Measurements from ENCODE around the gene ATP11A.

Gene ATP11A

DNA sequence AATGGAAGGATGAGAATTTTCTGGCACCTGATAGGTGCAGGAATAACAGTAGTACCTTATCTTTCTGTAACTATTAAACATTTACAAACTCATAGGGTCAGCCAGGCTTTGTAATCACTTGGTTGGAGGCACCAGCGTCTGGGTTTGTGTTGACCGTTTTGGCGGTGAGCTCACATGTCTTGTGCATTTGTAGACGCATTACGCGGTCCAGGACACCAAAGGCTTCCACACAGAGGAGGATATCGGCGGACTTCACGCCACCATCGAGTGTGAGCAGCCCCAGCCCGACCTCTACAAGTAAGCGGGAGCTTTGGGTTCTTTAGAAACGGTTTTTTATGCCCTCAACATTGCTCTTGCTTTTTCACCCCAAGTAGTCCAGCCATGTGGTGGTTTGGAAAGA is 129.3 kb downstream of the ATP11A start:
- no peak for DNase-seq (ENCODE audit: low read depth in 2 of 2)

DNA sequence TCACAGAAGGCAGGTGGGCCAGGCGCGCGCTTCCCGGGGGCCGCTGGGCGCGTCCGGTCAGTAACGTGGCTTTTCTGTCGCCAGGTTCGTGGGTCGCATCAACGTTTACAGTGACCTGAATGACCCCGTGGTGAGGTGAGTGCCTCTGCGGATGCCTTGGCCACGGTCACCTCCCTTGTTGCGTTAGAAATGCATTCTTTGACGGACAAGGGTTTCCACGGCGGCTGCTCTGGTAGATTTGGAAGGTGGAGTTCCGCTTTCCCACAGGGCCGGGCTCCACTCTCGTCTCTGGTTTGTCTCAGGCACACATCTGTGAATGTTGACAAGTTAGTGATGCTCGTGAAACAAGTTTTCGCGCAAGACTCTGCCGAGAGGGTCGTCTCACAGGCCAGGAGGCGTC is 130.0 kb downstream of the ATP11A start:
- no peak for DNase-seq (ENCODE audit: low read depth in 2 of 2)

DNA sequence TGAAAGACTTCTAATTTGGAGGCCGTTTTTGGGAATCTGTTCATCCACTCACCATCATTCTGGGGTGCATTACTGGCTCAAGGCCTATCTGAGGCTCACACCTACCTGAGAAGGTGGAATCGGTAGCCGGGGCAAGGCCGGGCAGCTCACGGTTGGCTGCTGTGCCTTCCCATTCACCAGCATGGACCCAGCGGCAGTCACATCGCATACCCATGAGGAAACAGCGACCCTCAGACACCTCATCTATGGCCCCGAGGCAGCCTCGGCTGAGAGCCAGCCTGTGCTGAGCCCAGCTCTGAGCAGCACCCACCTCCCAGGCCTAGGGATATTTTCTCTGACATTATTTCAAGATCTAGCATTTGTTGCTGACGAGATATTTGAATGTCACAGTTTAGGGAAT is 130.5 kb downstream of the ATP11A start:
- no peak for DNase-seq (ENCODE audit: low read depth in 2 of 2)

DNA sequence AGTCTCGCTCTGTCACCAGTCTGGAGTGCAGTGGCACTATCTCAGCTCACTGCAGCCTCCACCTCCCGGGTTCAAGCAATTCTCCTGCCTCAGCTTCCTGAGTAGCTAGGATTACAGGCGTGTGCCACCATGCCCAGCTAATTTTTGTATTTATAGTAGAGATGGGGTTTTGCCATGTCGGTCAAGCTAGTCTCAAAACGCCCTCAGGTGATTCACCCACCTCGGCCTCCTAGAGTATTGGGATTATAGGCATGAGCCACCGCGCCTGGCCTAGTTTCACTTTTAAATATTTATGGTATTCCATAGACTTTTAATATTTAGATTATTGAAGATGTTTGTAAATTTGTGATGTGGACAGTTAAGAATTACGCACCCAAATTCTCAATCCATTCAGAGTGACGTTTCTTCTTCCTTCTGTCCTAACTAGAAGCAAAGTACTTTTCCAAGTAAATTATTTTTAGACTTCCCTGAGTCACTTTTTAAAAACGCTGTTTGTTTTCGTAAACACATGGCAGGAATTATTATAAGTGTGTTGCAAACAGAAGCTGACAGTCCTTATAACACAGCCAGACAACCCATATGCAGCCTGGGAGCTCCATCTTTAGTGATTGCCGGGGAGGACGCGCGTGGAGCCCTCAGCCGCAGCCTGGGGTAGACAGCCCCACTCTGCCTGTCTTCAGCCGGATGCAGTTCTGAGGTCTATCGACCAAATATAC is 131.7 kb downstream of the ATP11A start:
- no peak for DNase-seq (ENCODE audit: low read depth in 2 of 2)

DNA sequence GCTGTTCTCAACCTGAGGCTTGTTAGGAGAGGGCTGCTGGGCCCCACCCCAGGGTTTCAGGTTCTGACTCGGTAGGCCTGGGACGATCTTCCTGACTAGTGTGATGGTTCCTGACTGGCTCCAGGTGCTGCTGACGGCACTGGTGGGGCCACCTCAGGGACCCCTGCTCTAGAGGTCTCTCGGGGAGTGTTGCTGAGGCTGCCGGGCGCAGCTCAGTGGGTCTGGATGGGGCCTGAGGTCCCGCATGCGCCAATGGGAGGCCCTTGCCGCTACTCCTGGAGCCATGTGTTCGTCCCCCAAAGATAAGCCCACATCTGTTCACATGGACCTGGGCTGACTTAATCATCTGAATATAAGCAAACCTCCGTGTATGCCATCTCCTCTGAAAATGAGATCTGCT is 133.0 kb downstream of the ATP11A start:
- DNase-seq (ENCODE audit: low read depth in 2 of 2): no peak

DNA sequence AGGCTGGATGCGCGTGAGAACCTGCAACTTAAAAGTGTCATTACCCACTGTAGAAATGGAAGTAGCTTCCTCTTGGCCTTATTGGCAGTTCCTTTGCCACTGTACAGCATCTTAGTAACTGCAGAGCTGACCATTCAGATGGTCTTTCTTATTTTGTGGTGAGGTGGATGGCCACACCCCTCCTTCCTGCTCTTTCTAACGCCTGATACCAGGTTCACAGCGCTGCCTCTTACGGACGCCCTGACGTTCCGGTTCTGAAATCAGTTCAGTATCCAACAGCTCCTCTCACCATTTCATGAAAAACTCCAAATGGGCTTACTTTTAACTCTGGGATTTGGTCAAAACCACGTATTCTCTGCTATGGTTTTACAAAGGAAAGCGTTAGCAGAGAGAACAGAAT is 134.6 kb downstream of the ATP11A start:
- no peak for DNase-seq (ENCODE audit: low read depth in 2 of 2)

DNA sequence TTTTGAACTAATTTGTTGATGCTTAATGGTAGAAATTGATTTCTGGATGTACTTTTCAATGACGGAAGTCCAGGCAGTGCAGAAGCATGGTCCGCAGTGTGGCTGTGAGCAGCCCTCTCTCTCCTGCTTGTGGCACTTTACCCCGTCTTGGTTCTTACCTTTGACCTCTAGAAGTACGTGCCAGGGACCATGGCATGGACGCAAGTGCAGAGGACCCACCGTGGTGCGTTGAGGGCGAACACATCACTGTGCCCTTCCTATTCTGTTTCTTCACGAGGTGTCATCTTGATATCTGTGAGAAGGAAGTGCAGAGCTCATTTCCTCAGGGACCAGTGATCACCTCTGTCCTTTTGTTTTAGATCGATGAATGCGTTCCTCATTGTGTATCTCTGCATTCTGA is 135.2 kb downstream of the ATP11A start:
- no peak for DNase-seq (ENCODE audit: low read depth in 2 of 2)

DNA sequence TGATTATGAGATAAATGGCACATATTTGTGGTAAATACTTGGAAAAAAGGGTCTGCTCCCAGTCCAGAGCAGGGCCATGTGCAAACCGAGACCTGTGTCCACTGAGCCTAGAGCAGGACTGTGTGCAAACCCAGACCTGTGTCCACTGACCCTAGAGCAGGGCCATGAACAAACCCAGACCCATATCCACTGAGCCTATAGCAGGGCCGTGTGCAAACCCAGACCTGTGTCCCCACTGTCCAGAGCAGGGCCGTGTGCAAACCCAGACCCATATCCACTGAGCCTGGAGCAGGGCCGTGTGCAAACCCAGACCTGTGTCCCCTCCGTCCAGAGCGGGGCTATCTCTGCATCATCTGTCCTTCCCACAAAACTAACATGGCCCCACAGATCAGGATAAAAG is 136.0 kb downstream of the ATP11A start:
- DNase-seq (ENCODE audit: low read depth in 2 of 2): no peak

DNA sequence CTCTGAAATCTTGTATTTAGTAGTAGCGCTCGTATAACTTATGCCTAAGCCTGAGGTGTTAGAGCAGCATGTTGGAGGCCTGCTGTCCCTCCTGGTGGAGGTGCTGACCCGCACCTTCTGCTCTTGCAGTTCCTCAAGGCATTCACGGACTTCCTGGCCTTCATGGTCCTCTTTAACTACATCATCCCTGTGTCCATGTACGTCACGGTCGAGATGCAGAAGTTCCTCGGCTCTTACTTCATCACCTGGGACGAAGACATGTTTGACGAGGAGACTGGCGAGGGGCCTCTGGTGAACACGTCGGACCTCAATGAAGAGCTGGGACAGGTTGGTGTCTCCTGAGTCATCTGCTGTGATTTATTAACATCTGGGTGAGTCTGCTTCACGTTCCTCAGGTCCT is 136.7 kb downstream of the ATP11A start:
- DNase-seq (ENCODE audit: low read depth in 2 of 2): no peak

DNA sequence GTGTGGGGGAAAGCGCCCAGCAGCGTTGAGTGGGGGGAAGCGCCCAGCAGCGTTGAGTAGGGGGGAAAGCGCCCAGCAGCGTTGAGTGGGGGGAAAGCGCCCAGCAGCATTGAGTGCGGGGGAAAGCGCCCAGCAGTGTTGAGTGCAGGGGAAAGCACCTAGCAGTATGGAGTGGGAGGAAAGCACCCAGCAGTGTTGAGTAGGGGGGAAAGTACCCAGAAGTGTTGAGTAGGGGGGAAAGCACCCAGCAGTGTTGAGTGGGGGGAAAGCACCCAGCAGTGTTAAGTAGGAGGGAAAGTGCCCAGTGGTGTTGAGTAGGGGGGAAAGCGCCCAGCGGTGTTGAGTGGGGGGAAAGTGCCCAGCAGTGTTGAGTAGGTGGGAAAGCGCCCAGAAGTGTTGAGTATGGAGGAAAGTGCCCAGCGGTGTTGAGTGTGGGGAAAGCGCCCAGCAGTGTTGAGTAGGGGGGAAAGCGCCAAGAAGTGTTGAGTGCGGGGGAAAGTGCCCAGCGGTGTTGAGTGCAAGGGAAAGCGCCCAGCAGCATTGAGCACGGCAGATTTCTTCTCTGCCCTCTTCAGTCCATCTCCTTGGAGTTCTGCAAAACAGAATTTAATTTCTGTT is 138.4 kb downstream of the ATP11A start:
- DNase-seq (ENCODE audit: low read depth in 2 of 2): no peak

DNA sequence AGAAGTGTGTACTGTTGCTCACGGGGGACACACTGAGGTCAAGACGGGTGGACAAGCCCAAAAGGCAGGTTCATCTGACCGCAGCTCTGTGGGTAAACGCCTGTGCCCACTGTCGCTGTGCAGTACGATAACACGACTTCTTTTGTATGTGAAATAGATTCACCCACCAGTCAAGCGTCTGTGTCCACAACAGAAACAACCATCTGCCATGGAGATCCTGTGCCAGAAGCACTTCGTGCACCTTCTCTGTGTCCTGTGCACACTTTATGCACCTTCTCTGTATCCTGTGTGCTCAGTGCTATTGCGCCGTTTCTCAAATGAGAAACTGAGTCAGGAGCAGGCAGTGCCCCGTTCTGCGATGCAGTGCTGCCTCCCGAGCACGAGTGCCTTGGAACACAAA is 138.9 kb downstream of the ATP11A start:
- DNase-seq (ENCODE audit: low read depth in 2 of 2): no peak

DNA sequence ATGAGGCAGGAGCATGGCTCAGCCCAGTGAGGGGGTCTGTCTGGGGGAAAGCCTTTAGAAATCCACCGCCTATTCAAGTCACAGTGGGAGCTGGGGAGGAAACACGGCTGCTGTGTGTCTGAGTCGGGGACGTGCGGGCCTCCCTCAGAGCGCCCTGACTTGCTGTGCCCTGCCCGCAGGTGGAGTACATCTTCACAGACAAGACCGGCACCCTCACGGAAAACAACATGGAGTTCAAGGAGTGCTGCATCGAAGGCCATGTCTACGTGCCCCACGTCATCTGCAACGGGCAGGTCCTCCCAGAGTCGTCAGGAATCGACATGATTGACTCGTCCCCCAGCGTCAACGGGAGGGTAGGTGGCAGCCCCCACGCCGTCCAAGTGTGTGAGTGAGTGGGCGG is 141.4 kb downstream of the ATP11A start:
- no peak for DNase-seq (ENCODE audit: low read depth in 2 of 2)

DNA sequence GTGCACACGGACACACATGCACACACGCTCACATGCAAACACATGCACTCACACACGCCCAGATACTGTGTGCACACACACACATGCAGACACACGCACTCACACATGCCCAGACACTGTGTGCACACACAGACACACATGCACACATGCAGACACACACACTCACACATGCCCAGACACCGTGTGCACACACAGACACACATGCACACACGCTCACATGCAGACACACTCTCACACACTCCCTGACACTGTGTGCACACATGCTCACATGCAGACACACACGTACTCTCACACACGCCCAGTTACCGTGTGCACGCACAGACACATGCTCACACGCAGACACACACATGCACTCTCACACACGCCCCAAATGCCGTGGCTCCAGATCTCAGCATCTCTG is 142.0 kb downstream of the ATP11A start:
- DNase-seq (ENCODE audit: low read depth in 2 of 2): no peak

DNA sequence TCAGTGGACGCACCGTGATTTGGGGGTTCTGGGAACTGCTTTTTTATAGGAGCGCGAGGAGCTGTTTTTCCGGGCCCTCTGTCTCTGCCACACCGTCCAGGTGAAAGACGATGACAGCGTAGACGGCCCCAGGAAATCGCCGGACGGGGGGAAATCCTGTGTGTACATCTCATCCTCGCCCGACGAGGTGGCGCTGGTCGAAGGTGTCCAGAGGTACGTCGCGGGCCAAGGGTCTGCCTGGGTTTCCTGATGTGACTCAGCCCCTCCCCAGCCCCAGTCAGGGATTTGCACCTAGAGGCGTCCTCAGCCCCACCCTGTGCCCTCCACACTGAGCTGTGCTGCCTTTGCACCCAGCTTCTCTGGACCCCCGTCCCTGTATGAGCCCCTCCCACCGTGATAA is 143.0 kb downstream of the ATP11A start:
- DNase-seq (ENCODE audit: low read depth in 2 of 2): no peak

DNA sequence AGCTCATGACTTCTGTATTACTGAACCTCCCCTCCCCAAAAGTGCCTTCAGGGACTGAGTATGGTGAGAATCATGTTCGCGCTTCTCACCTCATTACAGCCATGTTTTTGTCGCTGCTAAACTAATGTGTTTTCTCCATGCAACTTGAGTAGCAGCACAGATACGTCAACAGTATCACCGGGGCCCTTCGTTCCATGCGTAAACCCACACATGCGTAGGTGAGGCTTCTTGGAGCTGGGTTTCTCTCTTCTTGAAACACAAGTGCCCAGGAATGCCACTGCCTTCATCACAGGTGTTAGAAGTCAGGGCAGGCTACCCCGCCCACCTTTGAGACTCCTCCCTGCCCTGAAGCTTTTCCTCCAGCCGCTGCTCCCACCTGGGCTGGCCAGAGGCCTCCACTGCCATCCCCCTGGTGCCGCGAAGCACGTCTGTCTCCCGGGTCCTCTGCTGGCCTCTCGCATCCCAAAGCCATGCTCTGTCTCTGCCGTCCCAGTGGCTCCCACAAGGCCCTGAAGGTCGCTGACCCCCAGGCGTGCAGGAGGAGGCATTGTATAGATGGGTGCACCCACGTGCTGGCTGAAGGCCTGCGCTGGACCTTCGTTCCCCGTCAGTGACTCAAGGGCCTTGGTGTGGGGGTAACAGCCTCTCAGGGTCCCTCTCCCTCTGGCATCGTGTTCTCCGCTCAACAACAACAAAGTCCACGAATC is 143.9 kb downstream of the ATP11A start:
- DNase-seq (ENCODE audit: low read depth in 2 of 2): no peak

DNA sequence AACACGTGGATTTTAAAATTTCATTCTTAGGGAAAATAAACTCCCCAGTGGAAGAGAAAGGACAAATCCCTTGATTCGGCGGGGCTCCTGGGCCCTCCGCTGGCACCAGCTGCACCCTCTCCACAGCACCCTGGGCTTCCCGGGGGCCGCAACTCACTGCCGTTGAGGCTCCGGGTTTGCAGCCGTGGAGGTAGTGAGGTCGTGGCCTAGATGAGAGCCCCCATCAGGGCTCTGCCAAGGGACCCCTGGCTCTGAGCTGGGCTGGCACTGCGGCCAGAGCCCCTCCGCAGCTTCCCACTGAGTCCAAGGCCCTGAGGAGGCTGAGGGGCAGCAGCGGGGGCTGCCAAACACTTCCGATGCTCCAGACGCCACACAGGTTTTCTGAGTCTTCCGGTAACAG is 145.5 kb downstream of the ATP11A start:
- no peak for DNase-seq (ENCODE audit: low read depth in 2 of 2)

DNA sequence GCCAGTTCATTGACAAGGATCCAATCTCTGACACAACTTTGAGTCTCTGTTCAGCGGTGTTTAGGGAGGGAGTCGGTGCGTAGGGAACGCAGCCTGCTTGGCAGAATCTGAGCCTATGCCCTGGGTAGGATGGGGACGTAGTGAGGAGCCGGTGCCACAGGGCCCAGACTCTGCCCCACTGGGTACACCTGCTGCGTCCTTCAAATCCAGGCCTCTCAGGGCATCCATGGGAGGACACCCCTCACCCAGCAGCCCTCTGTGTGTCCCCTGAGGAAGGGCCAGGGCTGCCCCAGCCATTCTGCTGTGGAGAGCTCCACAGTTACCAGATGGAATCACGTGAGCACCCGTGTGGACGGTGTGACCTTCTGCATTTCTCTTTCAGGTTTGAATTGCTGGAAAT is 146.0 kb downstream of the ATP11A start:
- DNase-seq (ENCODE audit: low read depth in 2 of 2): no peak

DNA sequence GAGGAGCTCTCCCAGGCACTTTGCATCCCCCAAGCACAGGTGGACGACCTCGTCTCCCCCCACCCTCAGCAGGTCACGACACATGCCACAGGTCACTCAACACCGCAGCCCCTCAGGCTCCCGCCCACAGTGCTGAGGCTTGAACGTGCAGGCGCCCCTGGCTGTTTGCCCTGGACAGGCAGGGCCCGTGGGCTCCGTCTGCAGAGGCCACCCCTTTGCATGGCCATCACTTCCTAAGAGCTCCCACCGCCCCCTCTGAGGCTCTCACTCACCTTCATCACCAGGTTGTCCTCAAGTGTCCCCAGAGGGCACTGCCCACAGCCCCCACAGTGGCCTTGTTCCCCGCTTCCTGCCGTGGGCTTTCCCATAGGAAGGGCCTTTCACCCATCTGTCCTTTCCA is 147.1 kb downstream of the ATP11A start:
- DNase-seq (ENCODE audit: low read depth in 2 of 2): no peak

DNA sequence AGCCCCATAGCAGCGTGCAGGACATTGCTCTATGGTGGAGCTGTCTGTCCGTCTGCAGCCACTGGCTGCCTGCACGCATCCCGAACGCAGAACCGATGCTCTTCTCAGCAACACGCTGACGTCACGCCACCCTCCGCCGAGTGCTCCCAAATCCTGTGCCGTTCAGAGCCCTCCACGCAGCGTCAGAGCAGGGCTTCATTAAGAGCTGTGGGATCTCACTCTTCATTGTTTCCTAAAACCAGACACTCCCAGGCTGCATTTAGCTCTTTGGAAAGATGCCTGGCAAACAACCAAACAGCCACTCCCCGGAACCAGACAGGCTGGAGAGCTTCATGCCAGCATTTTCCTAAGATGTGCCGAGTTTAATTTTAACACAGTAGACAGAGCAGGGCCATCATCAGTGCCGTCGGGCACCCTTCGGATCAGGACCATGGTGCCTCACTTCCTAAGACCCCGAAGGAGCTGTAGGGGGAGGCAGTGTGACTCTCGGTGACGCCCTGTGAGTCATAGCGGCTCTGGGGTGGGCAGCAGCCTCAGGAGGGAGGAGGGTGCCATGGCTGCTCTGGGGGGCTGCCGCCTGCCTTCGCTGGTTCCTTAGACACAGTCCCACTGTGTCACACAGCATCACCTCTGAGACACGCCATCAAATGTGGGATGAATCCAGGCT is 147.7 kb downstream of the ATP11A start:
- no peak for DNase-seq (ENCODE audit: low read depth in 2 of 2)

DNA sequence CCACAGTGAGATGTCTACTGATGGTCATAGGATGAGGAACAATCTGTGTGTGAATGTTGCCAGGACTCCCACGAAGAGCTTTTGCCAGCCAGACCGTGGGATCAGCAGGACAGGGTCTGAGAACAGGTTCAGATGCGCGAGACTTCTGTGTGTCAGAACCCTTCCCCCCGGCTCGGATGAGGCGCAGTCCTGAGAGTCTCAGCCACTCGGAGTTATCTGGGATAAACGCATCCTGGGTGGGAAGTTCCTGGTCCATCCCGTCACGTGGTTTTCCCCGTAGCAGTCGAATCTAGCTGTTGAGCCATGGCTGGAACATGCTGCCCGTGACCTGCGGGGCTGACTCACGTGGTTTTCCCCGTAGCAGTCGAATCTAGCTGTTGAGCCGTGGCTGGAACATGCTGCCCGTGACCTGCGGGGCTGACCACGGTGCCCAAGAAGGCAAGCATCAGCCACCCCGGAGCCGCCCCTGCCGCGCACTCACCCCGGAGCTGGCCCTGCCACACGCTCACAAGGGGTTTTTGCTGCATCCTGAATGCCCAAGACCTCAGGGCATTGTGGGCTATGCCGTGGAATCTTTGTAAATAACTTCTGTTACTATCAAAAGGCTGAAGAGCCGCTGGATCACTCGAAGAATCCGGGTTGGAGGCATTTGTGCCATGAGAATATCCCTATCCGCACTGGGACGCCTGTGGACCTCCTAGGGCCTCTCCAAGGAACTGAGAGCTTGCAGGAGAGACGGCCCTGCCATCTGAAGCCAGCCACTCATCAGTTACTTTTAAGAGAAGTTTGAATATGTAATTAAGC is 148.4 kb downstream of the ATP11A start:
- no peak for DNase-seq (ENCODE audit: low read depth in 2 of 2)

DNA sequence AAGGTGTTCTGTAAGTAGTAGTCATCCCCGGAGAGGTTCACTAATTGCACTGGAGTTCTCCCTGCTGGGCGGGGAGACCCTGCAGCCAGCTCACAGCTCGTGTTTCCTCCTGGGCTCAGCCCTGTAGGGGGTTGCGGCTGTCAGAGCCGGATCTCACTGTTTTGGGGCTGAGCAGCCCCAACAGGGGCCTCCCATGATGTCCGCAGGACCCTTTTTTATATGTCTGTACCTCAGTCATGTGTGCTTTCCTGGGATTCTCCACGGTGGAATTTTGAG is 148.9 kb downstream of the ATP11A start:
- DNase-seq (ENCODE audit: low read depth in 2 of 2): no peak
